HG03565 (cell line): ENCODE results near the gene MAPKAP1.
"Not testable (repeated sequence)": the region's sequence is repeated elsewhere in the genome, so short reads cannot be mapped to it uniquely, and the experiment has no call there.

ENCODE experiments used
- ATAC-seq: cut with Tn5 transposase; IDR thresholded peaks from one replicate; pipeline ENCODE4 v1.9.1; 2021; ENCODE audit warnings: mild to moderate bottlenecking, moderate library complexity; ENCODE audit not compliant: unreplicated experiment

The MAPKAP1 gene

DNA sequence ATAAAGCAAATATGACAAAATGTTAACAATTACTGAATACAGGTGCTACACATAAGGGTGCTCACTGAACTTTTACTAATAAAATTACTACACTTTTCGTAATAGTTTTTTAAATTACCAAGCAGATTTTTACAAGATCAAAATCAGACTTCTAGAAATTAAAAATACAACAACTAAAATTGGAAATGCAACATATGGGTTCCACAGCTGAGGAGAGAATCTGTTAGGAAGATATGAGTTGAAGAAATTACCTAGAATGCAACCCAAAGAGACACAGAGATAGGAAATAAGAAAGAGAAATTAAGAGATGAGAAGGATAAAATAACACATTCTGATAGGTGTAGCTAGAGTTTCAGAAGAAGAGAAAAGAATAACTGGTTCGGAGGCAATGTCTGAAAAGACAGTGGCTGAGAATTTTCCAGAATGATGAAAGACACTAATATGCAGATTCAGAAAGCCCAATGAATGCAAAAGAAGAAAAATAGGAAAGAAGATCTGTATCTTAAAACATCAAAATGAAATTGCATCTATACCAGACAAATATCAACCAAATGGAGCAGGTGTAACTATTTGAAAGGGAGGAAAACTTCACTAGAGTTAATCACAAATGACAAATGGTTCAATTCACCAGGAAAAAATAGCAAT is 95.8 kb downstream of the MAPKAP1 start:
- ATAC-seq, result no peak

DNA sequence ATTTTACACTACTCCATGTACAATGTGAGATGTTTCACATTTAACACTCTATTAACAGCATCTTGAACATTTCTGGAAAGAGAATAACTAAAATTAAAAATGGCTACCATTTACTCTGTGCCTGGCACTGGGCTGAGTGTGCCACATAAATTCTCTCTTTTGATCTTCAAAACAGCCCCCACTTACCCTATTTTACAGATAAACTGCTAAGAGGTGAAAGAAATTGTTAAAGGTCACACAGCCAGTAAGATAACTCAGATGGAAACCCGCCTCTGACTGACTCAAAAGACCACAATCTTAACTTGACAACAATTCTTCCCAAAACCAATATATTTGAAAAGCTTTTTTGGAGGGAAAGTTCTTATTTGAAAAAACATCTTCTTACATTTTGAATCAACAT is 97.3 kb downstream of the MAPKAP1 start:
- ATAC-seq, result no peak

GRCh38 chr9:125608489-125609224 is 98.4 kb downstream of the MAPKAP1 start:
- ATAC-seq, result no peak

DNA sequence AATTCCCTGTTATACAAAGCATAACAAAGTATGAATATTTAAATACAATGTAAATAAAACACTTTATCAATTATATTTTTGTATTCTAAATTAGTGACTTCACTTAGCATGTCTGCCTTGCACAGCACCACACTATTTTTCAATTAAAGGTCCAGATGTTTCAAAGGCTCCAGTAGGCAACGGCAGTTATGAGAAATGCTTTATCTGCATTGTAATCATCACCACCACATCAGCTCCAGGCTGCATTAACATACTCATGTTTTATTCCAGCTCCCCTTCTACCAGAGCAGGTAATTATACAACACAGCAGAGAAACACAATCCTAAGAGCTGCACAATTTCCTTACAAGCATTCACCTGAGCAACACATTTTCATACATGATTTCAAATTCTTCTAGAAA is 102.8 kb downstream of the MAPKAP1 start:
- ATAC-seq, result no peak

DNA sequence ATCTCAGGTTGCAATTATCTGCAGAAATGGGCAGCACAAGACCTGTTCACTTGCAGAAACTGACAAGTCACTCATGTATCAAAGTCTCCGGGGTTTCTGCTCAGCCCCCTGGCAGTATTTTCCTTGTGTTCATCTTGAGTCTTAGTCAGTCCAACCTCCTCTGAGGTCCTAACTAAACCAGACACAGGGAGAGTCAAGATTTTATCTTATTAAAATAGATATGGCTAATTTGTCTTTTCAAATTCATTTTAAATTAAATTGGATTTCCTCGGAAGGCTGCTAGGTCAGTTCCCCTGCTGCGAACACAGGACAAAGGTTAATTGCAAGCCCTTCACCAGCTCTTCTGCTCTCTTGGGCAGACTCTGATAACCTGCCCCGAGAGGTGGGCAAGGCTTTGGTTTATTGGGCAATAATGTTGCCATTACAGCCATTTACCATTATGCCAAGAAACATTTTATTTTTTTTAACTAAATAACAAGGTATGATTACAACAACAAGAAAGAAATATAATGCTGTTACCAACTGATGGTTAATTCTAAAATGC is 103.5 kb downstream of the MAPKAP1 start:
- ATAC-seq, result no peak

DNA sequence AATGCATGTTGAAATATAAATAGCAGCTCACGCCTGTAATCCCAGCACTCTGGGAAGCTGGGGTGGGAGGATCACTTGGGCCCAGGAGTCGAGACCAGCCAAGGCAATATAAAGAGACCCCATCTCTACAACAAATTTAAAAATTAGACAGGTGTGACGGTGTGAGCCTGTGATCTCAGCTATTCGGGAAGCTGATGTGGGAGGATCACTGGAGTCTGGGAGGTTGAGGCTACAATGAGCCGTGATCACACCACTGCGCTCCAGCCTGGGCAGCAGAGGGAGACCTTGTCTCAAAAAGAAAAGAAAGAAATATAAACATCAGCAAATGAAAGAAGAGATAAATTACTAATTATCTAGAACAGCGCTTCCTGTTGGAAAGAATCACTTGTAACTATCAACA is 105.0 kb downstream of the MAPKAP1 start:
- no peak for ATAC-seq

DNA sequence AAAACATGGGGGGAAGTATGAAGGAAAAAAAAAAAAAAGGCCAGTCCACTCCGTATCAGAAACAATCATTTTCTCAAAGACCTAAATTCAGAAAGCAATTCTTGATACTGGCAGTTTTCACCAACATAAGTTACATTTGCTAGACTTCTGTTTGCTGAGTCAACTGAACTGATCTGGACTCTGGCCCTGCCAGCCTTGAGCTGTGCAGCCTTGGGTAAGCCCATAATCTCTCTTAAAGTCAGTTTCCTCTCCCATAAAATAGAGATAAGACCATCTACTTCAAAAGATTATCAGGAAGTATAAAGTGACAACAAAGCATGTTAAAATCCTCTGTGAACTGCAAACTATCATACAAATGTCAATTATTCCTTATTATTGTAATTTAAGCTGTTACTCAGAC is 106.8 kb downstream of the MAPKAP1 start:
- no peak for ATAC-seq

- no peak for ATAC-seq
Measured at GRCh38 chr9:125594223-125594610, 112.8 kb downstream of the MAPKAP1 start.

DNA sequence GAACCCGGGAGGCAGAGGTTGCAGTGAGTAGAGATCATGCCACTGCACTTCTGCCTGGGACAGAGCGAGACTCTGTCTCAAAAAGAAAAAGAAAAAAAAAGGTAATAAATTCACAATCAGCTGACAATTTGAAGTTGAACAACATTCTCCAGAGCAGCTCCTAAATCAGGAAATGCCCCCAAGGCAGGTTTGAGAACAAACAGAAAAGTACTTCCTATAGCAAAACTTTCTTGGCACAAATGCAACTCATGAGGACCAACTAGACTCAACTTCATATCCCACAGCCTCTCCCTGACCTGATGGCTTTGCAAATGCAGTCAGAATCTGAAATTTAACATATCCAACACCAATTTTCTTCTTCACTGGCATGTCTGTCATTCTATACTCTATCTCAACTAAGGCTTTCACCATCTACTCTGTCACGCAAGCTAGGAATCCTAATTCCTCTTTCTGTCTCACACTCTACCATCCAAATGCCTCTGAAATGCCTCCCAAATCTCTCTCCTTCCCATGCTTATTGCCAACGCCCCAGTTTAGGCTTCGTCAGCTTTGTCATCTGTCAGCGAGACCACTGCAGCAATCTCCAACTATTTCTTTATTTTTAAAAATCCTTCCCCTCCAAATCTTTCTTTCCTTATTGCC is 113.3 kb downstream of the MAPKAP1 start:
- ATAC-seq, result no peak

GRCh38 chr9:125591888-125592287 is 115.1 kb downstream of the MAPKAP1 start:
- no peak for ATAC-seq

GRCh38 chr9:125591245-125591644 is 115.8 kb downstream of the MAPKAP1 start:
- no peak for ATAC-seq

- no peak for ATAC-seq
Measured at GRCh38 chr9:125589287-125589686, 117.7 kb downstream of the MAPKAP1 start.

DNA sequence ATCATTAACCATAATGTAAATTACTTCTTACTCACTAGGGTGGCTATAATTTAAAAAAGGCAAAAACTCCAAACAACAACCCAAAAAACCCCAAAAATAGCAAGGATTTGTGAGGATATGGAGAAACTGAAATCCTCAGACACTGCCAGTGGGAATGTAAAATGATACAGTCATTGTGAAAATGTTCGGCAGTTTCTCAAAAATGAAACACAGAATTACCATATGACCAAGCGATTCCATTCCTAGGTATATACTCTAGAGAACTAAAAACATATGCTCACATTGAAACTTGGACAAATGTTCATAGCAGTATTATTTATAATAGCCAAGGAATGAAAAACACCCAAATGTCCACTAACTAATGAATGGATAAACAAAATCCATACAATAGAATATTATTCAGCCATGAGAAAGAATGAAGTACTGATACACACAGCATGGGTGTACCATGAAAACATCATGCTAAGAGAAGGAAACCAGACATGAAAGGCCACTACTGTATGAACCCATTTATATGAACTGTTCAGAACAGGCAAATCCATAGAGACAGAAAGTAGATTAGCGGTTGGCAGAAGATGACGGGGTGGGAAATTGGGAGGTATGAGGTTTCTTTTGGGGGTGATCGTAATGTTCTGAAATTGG is 119.1 kb downstream of the MAPKAP1 start:
- no peak for ATAC-seq

- ATAC-seq, result no peak
Measured at GRCh38 chr9:125586172-125586511, 120.9 kb downstream of the MAPKAP1 start.

DNA sequence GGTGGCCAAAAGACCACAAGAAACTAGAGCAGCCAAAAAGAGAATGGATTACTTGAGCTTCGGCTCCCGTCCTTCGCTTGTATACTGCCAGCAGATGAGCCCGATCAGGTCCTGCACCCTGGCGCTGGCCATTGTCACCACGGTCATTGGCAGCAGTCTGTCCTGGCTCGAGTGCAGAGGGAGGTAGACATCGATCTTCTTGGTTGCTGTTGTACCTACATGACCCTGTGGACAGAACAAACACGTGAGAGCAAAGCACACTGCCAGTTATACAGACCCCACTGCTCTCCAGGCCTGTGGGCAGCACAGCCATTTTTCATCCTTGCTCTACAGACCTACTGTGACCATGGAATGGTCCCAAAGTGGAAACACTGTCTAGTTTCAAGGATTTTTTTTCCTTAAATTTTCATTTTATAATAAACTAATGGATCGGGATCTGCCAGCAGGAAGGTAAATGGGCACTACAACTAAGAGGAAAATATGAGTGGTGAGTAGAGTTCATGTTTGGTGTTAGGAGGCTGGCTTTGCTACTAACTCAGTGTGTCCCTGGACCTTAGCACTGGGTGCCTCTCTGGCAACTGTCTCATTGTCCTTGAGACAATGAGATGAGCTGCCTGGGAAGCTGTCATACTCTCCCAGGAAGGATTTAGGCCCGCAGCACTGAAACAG is 121.4 kb downstream of the MAPKAP1 start:
- no peak for ATAC-seq

DNA sequence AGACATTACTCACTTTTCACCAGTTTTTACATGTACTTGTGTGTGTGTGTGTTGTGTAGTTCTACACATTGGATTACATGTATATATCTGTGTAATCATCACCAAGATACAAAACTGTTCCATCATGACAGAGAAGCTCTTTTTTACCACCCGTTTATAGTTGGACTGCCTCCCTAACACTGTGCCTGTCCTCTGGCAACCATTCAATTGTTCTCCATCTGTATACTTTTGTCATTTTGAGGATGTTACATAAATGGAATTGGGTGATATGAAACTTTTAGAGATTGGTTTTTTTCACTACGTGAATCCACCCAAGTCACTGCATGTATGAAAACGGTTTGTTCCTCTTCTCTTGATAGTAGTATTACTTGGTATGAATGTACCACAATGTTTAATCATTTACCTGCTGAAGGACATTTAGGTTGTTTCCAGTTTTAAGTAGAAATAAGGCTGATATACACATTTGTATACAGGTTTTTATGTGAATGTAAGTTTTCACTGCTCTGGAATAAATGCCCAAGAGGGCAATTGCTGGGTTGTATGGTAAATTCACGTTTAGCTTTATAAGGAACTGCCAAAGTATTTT is 126.2 kb downstream of the MAPKAP1 start:
- ATAC-seq, result no peak

DNA sequence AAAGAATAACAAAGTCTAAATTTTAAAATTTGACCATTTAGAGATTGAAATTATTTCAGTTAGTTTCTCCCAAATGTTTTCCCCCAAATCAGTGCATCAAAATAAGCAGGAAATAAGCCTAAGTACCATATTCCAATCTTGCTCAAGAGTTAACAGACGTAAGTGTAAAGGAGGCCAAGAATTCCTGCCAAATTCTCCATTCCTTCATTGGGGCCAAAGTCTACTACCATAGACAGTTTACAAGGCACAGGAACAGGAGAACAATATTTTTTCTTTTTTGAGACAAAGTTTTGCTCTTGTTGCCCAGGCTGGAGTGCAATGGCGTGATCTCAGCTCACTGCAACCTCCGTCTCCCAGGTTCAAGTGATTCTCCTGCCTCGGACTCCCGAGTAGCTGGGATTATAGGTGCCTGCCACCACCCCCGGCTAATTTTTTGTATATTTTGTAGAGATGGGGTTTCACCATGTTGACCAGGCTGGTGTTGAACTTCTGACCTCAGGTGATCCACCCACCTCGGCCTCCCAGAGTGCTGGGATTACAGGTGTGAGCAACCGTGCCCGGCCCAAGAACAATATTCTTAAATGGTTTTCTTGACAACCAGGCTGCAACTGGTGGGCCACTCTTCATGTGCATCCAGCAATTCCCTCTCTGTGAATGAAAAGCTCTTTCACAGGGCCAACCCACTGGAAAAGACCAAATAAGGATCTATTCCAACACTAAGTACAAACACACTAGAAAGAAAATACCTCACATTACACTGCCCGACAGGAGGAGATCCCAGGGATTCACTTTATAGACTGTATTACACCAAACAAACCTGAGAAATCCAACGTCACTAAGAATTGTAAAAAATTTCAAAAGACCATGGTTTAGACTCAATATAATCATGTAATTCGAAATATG is 127.7 kb downstream of the MAPKAP1 start:
- ATAC-seq, result no peak

DNA sequence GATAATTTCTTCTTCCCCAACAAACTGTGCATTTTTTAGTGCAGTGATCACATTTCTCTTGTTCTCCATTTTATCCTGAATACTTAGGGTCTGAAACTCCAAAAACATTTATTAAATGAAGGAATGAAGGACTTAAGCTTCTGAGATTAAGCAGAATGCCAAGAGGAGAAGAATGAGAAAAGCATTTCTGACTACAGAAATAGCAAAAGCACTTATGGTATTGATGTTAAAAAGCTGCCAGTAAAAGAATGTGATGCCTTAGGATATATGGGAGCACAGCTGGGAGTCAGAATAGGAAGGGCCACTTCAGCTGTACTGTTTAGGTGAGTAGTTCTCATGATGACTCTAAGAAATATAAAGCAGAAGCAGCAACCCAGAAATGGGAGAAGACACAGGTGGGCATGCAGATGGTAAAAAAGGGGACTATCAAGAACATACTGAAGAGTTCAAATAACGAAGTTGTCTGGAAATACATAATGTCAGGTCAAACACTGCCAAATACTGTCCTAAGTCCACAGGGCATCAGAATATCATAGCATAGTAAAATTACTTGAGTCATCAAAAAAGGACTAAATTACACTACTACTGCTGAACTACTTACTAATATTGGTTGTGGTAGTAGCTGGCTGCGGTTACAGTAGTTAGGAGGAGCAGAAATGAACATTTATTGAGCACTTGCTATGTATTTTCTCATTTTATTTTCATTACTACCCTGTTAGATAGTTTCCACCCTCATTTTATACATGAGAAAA is 132.7 kb downstream of the MAPKAP1 start:
- ATAC-seq, result no peak

GRCh38 chr9:125572461-125572860 is 134.5 kb downstream of the MAPKAP1 start:
- ATAC-seq, result not testable (repeated sequence)
